SU-DHL-6 (cell line): Measurements from ENCODE around the gene TSSK3.

Experiments used
- H2AFZ ChIP-seq: fragments of 200-600 bp; sonication (generic); 2 replicates; pipeline ENCODE4 v1.6.1; 2014; ENCODE audit warnings: low read depth, mild to moderate bottlenecking, moderate library complexity, mixed read lengths, antibody characterized with exemption, low read length; ENCODE audit not compliant: severe bottlenecking
- H3F3A ChIP-seq: fragments of 200-600 bp; shearing (Covaris generic); 2 replicates; pipeline ENCODE4 v1.6.0; 2016; ENCODE audit warnings: antibody characterized with exemption, mild to moderate bottlenecking; ENCODE audit not compliant: insufficient read depth
- H3K27ac ChIP-seq: fragments of 200-600 bp; sonication (generic); 2 replicates; pipeline ENCODE4 v1.5.1; 2016; ENCODE audit warnings: low read depth, mild to moderate bottlenecking, low read length, moderate library complexity, mixed read lengths
- H3K27me3 ChIP-seq: fragments of 200-600 bp; sonication (generic), shearing (Covaris generic); 2 replicates; pipeline ENCODE4 v1.6.0; 2014; ENCODE audit warnings: mild to moderate bottlenecking, low read length
- H3K36me3 ChIP-seq: fragments of 200-600 bp; sonication (generic); 2 replicates; pipeline ENCODE4 v1.6.1; 2014; ENCODE audit warnings: mild to moderate bottlenecking, low read length, mixed read lengths
- H3K4me2 ChIP-seq: fragments of 300-600, 200-600 bp; shearing (Covaris generic), sonication (generic); 2 replicates; pipeline ENCODE4 v1.6.0; 2014; ENCODE audit warnings: low read length, low read depth, mild to moderate bottlenecking; ENCODE audit not compliant: poor library complexity, severe bottlenecking
- H3K4me3 ChIP-seq: fragments of 200-600 bp; sonication (generic); 2 replicates; pipeline ENCODE4 v1.5.1; 2014; ENCODE audit warnings: antibody characterized with exemption, low read length, mild to moderate bottlenecking, mixed read lengths; ENCODE audit not compliant: insufficient read depth, poor library complexity, severe bottlenecking
- H3K79me2 ChIP-seq: fragments of 200-600 bp; sonication (generic); 2 replicates; pipeline ENCODE4 v1.6.1; 2014; ENCODE audit warnings: mild to moderate bottlenecking, low read length, moderate library complexity; ENCODE audit not compliant: insufficient read depth
- H3K9ac ChIP-seq: fragments of 200-600 bp; sonication (generic); 2 replicates; pipeline ENCODE4 v1.7.0; 2014; ENCODE audit warnings: mild to moderate bottlenecking, low read length
- H3K9me2 ChIP-seq: fragments of 200-600 bp; sonication (generic); replicated peaks from 2 replicates; pipeline ENCODE4 v1.6.1; 2014; ENCODE audit warnings: low read length; ENCODE audit not compliant: insufficient read depth
- H3K9me3 ChIP-seq: fragments of 200-600 bp; sonication (generic); 2 replicates; pipeline ENCODE4 v1.6.1; 2014; ENCODE audit warnings: low read length, mixed read lengths; ENCODE audit not compliant: insufficient read depth
- H4K20me1 ChIP-seq: fragments of 200-600 bp; sonication (generic); 2 replicates; pipeline ENCODE4 v1.6.1; 2014; ENCODE audit warnings: low read depth, mild to moderate bottlenecking, antibody characterized with exemption, low read length, moderate library complexity, mixed read lengths
- CTCF ChIP-seq: fragments of 200-600 bp; sonication (generic); IDR thresholded peaks from one replicate; pipeline ENCODE4 v1.5.1; 2017; ENCODE audit warnings: antibody characterized with exemption, mild to moderate bottlenecking, low read length, moderate library complexity; ENCODE audit not compliant: insufficient read depth, poor library complexity, severe bottlenecking
- EZH2phosphoT487 ChIP-seq: fragments of 200-600 bp; sonication (generic), shearing (Covaris generic); conservative IDR thresholded peaks from 2 replicates; pipeline ENCODE4 v1.6.1; 2018; ENCODE audit warnings: mild to moderate bottlenecking, antibody characterized with exemption, low read length, moderate library complexity, mixed read lengths

Gene TSSK3

GRCh38 chr1:32352239-32352745 is 10.0 kb upstream of the TSSK3 start:
- H3K9ac ChIP-seq = no peak overlapping the region
- no peak overlapping the region for H3K4me3 ChIP-seq
- no peaks in the 10 kb centered on the region for H3K9me2 ChIP-seq
- no peaks in the 10 kb centered on the region for H3K79me2 ChIP-seq
- H3K4me2 ChIP-seq = peak overlapping the region; percentile 65
- no peak overlapping the region for H3K27ac ChIP-seq
- no peaks in the 10 kb centered on the region for H3K9me3 ChIP-seq
- H3K36me3 ChIP-seq = no peaks in the 10 kb centered on the region
- no peak for TF ChIP-seq EZH2phosphoT487
- TF ChIP-seq CTCF = no peak
- H2AFZ ChIP-seq = no peak overlapping the region
- H4K20me1 ChIP-seq = no peaks in the 10 kb centered on the region
- H3F3A ChIP-seq = 0 out of 2 replicates have a peak, but pooled peaks cover 7% of the 10 kb centered on the region
- H3K27me3 ChIP-seq = no peaks in the 10 kb centered on the region

GRCh38 chr1:32352831-32353383 is 9.4 kb upstream of the TSSK3 start:
- no peak overlapping the region for H3K4me2 ChIP-seq
- H3K36me3 ChIP-seq = no peaks in the 10 kb centered on the region
- TF ChIP-seq CTCF (no peak), EZH2phosphoT487 (no peak)
- no peak overlapping the region for H3K9ac ChIP-seq
- no peaks in the 10 kb centered on the region for H3K79me2 ChIP-seq
- no peaks in the 10 kb centered on the region for H3K9me3 ChIP-seq
- H3K27ac ChIP-seq = no peak overlapping the region
- H2AFZ ChIP-seq = no peak overlapping the region
- 0 out of 2 replicates have a peak, but pooled peaks cover 7% of the 10 kb centered on the region for H3F3A ChIP-seq
- H3K27me3 ChIP-seq = no peaks in the 10 kb centered on the region
- H3K9me2 ChIP-seq = no peaks in the 10 kb centered on the region
- no peaks in the 10 kb centered on the region for H4K20me1 ChIP-seq
- H3K4me3 ChIP-seq = no peak overlapping the region

GRCh38 chr1:32353431-32353830 is 8.9 kb upstream of the TSSK3 start:
- Histone ChIP-seq H3K9me2 (no peaks in the 10 kb centered on the region), H3K4me3 (no peak overlapping the region), H3K27ac (no peak overlapping the region), H3K9me3 (no peaks in the 10 kb centered on the region), H3K36me3 (no peaks in the 10 kb centered on the region), H3K4me2 (no peak overlapping the region), H3K9ac (no peak overlapping the region), H2AFZ (no peak overlapping the region), H3F3A (0 out of 2 replicates have a peak, but pooled peaks cover 7% of the 10 kb centered on the region), H3K27me3 (no peaks in the 10 kb centered on the region), H4K20me1 (no peaks in the 10 kb centered on the region), H3K79me2 (no peaks in the 10 kb centered on the region)
- TF ChIP-seq EZH2phosphoT487 (no peak), CTCF (no peak)
